Liver (tissue), 9 donors: Measurements from ENCODE around the gene UBR4. TPM values are rescaled to one million over a fixed set of nuclear protein-coding genes. Genes with fewer than 3 reads are reported as not detected.

Experiments
- DNase-seq: peaks from one replicate; pipeline ENCODE4 v3.0.0-alpha.2; 2017; ENCODE audit warnings: low spot score
- H3K27ac ChIP-seq, 2 donors: one replicate each; pipeline ENCODE4 v1.7.0; 2013; ENCODE audit warnings: inconsistent platforms in 2 of 2, low read length in 2 of 2, control low read depth in 1 of 2, low read depth in 1 of 2, mild to moderate bottlenecking in 1 of 2
- H3K27me3 ChIP-seq, 4 donors: one replicate each; pipeline versions ENCODE4 v1.6.1 to v1.7.0; 2013; ENCODE audit warnings: low read length in 3 of 4, inconsistent platforms in 1 of 4, mild to moderate bottlenecking in 1 of 4, moderate library complexity in 1 of 4; ENCODE audit not compliant: control insufficient read depth in 4 of 4, insufficient read depth in 4 of 4
- H3K36me3 ChIP-seq, 4 donors: one replicate each; pipeline versions ENCODE4 v1.6.1 to v1.7.0; 2013; ENCODE audit warnings: low read length in 3 of 4, mild to moderate bottlenecking in 3 of 4, low read depth in 1 of 4, moderate library complexity in 1 of 4; ENCODE audit not compliant: control insufficient read depth in 4 of 4, insufficient read depth in 3 of 4
- H3K4me1 ChIP-seq, 4 donors: one replicate each; pipeline versions ENCODE4 v1.6.1 to v1.7.0; 2013; ENCODE audit warnings: low read length in 3 of 4, mild to moderate bottlenecking in 3 of 4, moderate library complexity in 1 of 4; ENCODE audit not compliant: control insufficient read depth in 4 of 4, insufficient read depth in 4 of 4
- H3K4me3 ChIP-seq, 3 donors: one replicate each; pipeline versions ENCODE4 v1.6.1 to v1.7.0; 2013; ENCODE audit warnings: low read length in 3 of 3, control low read depth in 1 of 3, low read depth in 1 of 3, mild to moderate bottlenecking in 1 of 3
- H3K9ac ChIP-seq, 2 donors: one replicate each; pipeline ENCODE4 v1.7.0; 2013; ENCODE audit warnings: low read length in 2 of 2, mild to moderate bottlenecking in 2 of 2, moderate library complexity in 2 of 2, control low read depth in 1 of 2, low read depth in 1 of 2
- H3K9me3 ChIP-seq, 4 donors: one replicate each; pipeline versions ENCODE4 v1.6.1 to v1.7.0; 2013; ENCODE audit warnings: low read length in 3 of 4; ENCODE audit not compliant: control insufficient read depth in 4 of 4
- EGR1 ChIP-seq, 2 donors: IDR thresholded peaks; 2 replicates each; pipeline ENCODE4 v1.6.1; 2016 to 2018; ENCODE audit warnings: antibody characterized with exemption in 2 of 2, low read depth in 2 of 2
- FOXA1 ChIP-seq: IDR thresholded peaks from 2 replicates; pipeline ENCODE4 v1.6.1; 2016; ENCODE audit warnings: antibody characterized with exemption
- FOXA2 ChIP-seq: IDR thresholded peaks from 2 replicates; pipeline ENCODE4 v1.6.1; 2016; ENCODE audit warnings: antibody characterized with exemption
- GABPA ChIP-seq, 2 donors: IDR thresholded peaks in 1 of 2; conservative IDR thresholded peaks in 1 of 2; 2 replicates each; pipeline ENCODE4 v1.6.1; 2016; ENCODE audit warnings: antibody characterized with exemption in 2 of 2, mild to moderate bottlenecking in 1 of 2, moderate library complexity in 1 of 2
- HNF4A ChIP-seq, 2 donors: conservative IDR thresholded peaks; 2 replicates each; pipeline ENCODE4 v1.6.1; 2016; ENCODE audit warnings: antibody characterized with exemption in 2 of 2, mild to moderate bottlenecking in 2 of 2
- HNF4G ChIP-seq: IDR thresholded peaks from 2 replicates; pipeline ENCODE4 v1.6.1; 2016; ENCODE audit warnings: antibody characterized with exemption
- JUND ChIP-seq, 2 donors: IDR thresholded peaks; 2 replicates each; pipeline ENCODE4 v1.6.1; 2016; ENCODE audit warnings: antibody characterized with exemption in 2 of 2
- NR2F2 ChIP-seq: IDR thresholded peaks from 2 replicates; pipeline ENCODE4 v1.6.1; 2016; ENCODE audit warnings: antibody characterized with exemption
- RAD21 ChIP-seq, 2 donors: IDR thresholded peaks; 2 replicates each; pipeline ENCODE4 v1.6.1; 2016; ENCODE audit warnings: antibody characterized with exemption in 2 of 2, mild to moderate bottlenecking in 2 of 2
- RXRA ChIP-seq, 2 donors: IDR thresholded peaks; 2 replicates each; pipeline ENCODE4 v1.6.1; 2017 to 2018; ENCODE audit warnings: antibody characterized with exemption in 2 of 2, mild to moderate bottlenecking in 1 of 2
- TAF1 ChIP-seq: conservative IDR thresholded peaks from 2 replicates; pipeline ENCODE4 v1.6.1; 2016; ENCODE audit warnings: antibody characterized with exemption, mild to moderate bottlenecking
- YY1 ChIP-seq: IDR thresholded peaks from 2 replicates; pipeline ENCODE4 v1.6.1; 2016; ENCODE audit warnings: antibody characterized with exemption, mild to moderate bottlenecking
- WGBS: extraction: QIAGEN DNeasy Blood & Tissue Kit; methylation state at CpG from one replicate; pipeline ENCODE4 v1.1.7; 2013; 5-methylcytosine and 5-hydroxymethylcytosine counted together
- polyA plus RNA-seq, 2 donors: library from polyadenylated mRNA; stranded (reverse) in 1 of 2; unstranded in 1 of 2; fragments of 200-250 nt in 1 of 2; fragments of >200 nt in 1 of 2; fragmentation: Nextera tagmentation in 1 of 2; extraction: Ambion mirVana in 1 of 2; gene quantifications; one replicate each; pipeline versions ENCODE4 v1.2.1 to v1.2.3, GENCODE V29; 2013 to 2015
- total RNA-seq, 2 donors: library from RNA; depleted of rRNA; stranded (reverse); fragments of >200 nt; gene quantifications; one replicate each; pipeline ENCODE4 v1.2.3, GENCODE V29; 2014
- TF ChIP-seq, protein P1 (sequence below): IDR thresholded peaks from 2 replicates; pipeline ENCODE4 v1.6.1; 2016; ENCODE audit warnings: antibody characterized with exemption
- TF ChIP-seq, protein P2 (sequence below): fragments of 150-350 bp; IDR thresholded peaks from 2 replicates; pipeline ENCODE4 v1.5.1; 2017; ENCODE audit warnings: improper control_type of control experiment, low read depth, low read length; ENCODE audit not compliant: missing input control
- TF ChIP-seq, protein P3 (sequence below): IDR thresholded peaks from 2 replicates; pipeline ENCODE4 v1.6.1; 2016; ENCODE audit warnings: antibody characterized with exemption, mild to moderate bottlenecking
- TF ChIP-seq, protein P4 (sequence below): IDR thresholded peaks from 2 replicates; pipeline ENCODE4 v1.6.1; 2016; ENCODE audit warnings: antibody characterized with exemption
- TF ChIP-seq, protein P5 (sequence below): IDR thresholded peaks from 2 replicates; pipeline ENCODE4 v1.6.1; 2016; ENCODE audit warnings: antibody characterized with exemption
- donor health status: healthy.
- donor health status: healthy.
- donor health status: healthy.
- donor health status: healthy.
- donor health status: healthy.

Gene UBR4
- total and polyA plus RNA-seq, 4 donors: 45.4 to 156 (median 86.9) TPM

DNA sequence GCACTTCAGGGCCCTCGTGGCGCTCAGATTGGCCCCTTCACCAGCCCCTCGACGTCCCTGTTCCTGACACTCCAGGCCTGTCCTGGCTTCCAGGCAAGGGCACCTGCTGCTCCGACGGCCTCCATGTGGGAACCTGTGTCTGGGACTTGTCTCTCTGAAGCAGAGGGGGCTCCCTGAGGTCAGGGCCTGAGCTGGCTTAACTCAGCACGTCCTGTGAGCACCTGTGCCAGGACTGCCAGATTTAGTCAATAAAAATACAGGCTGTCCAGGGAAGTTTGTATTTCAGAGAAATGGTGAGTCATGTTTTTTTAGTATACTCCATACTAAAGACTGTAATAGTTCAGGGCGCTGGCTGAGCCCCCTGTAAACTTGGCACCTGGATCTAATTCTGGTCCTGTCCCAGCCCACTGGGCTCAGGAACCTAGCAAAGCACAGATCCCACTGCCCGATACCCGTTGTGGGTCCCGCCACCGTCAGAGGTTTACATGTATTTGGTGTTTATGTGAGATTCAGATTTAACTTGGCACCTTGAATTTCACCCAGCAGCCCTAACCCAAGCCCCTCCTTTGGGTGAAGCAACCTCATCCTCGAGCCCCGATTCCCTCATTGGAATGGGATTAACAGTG is 143.7 kb downstream of the UBR4 start:
- 30% methylated on average over 14 of the region's 14 CpGs for WGBS
- no peaks in the 10 kb centered on the region for H3K36me3 ChIP-seq
- no peaks in the 10 kb centered on the region for H3K27me3 ChIP-seq
- no peak for DNase-seq
- H3K4me3 ChIP-seq: no peak overlapping the region
- peak overlapping the region; percentile 82 to 95 for H3K27ac ChIP-seq
- no peaks in the 10 kb centered on the region for H3K9me3 ChIP-seq
- H3K4me1 ChIP-seq: peaks cover 22 to 66% (median 49%) of the 10 kb centered on the region in 4 donors
- peak overlapping the region; percentile 31 to 60 for H3K9ac ChIP-seq
- TF ChIP-seq GABPA (IDR thresholded peaks at IDR 0.05 in 1 of 2, conservative IDR thresholded peaks at IDR 0.05 in 1 of 2) (no peak), FOXA2 (no peak), EGR1 (IDR thresholded peaks at IDR 0.05; ENCODE audit: low read depth in 2 of 2) (no peak), HNF4G (no peak), NR2F2 (no peak), RXRA (IDR thresholded peaks at IDR 0.05) (peak in 1 of 2 donors; percentile 71), RAD21 (IDR thresholded peaks at IDR 0.05) (no peak), YY1 (peak; percentile 3), JUND (IDR thresholded peaks at IDR 0.05) (peak; percentile 37 to 79), TAF1 (no peak), FOXA1 (no peak), HNF4A (conservative IDR thresholded peaks at IDR 0.05) (peak; percentile 2 to 28)
- TF ChIP-seq, protein P1, sequence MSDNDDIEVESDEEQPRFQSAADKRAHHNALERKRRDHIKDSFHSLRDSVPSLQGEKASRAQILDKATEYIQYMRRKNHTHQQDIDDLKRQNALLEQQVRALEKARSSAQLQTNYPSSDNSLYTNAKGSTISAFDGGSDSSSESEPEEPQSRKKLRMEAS: no peak
- TF ChIP-seq, protein P2, sequence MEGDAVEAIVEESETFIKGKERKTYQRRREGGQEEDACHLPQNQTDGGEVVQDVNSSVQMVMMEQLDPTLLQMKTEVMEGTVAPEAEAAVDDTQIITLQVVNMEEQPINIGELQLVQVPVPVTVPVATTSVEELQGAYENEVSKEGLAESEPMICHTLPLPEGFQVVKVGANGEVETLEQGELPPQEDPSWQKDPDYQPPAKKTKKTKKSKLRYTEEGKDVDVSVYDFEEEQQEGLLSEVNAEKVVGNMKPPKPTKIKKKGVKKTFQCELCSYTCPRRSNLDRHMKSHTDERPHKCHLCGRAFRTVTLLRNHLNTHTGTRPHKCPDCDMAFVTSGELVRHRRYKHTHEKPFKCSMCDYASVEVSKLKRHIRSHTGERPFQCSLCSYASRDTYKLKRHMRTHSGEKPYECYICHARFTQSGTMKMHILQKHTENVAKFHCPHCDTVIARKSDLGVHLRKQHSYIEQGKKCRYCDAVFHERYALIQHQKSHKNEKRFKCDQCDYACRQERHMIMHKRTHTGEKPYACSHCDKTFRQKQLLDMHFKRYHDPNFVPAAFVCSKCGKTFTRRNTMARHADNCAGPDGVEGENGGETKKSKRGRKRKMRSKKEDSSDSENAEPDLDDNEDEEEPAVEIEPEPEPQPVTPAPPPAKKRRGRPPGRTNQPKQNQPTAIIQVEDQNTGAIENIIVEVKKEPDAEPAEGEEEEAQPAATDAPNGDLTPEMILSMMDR: no peak
- TF ChIP-seq, protein P3, sequence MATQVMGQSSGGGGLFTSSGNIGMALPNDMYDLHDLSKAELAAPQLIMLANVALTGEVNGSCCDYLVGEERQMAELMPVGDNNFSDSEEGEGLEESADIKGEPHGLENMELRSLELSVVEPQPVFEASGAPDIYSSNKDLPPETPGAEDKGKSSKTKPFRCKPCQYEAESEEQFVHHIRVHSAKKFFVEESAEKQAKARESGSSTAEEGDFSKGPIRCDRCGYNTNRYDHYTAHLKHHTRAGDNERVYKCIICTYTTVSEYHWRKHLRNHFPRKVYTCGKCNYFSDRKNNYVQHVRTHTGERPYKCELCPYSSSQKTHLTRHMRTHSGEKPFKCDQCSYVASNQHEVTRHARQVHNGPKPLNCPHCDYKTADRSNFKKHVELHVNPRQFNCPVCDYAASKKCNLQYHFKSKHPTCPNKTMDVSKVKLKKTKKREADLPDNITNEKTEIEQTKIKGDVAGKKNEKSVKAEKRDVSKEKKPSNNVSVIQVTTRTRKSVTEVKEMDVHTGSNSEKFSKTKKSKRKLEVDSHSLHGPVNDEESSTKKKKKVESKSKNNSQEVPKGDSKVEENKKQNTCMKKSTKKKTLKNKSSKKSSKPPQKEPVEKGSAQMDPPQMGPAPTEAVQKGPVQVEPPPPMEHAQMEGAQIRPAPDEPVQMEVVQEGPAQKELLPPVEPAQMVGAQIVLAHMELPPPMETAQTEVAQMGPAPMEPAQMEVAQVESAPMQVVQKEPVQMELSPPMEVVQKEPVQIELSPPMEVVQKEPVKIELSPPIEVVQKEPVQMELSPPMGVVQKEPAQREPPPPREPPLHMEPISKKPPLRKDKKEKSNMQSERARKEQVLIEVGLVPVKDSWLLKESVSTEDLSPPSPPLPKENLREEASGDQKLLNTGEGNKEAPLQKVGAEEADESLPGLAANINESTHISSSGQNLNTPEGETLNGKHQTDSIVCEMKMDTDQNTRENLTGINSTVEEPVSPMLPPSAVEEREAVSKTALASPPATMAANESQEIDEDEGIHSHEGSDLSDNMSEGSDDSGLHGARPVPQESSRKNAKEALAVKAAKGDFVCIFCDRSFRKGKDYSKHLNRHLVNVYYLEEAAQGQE: no peak
- TF ChIP-seq, protein P4, sequence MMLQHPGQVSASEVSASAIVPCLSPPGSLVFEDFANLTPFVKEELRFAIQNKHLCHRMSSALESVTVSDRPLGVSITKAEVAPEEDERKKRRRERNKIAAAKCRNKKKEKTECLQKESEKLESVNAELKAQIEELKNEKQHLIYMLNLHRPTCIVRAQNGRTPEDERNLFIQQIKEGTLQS: peak; percentile 64
- TF ChIP-seq, protein P5, sequence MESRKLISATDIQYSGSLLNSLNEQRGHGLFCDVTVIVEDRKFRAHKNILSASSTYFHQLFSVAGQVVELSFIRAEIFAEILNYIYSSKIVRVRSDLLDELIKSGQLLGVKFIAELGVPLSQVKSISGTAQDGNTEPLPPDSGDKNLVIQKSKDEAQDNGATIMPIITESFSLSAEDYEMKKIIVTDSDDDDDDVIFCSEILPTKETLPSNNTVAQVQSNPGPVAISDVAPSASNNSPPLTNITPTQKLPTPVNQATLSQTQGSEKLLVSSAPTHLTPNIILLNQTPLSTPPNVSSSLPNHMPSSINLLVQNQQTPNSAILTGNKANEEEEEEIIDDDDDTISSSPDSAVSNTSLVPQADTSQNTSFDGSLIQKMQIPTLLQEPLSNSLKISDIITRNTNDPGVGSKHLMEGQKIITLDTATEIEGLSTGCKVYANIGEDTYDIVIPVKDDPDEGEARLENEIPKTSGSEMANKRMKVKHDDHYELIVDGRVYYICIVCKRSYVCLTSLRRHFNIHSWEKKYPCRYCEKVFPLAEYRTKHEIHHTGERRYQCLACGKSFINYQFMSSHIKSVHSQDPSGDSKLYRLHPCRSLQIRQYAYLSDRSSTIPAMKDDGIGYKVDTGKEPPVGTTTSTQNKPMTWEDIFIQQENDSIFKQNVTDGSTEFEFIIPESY: no peak
